H4 (cell line): ENCODE measurements around the gene CGREF1. TPM values are rescaled to one million over a fixed set of nuclear protein-coding genes. Genes with fewer than 3 reads are reported as not detected.

Source experiments
- total RNA-seq: library from RNA; depleted of rRNA; stranded (reverse); fragments of >200 nt; shearing (Covaris generic); gene quantifications from 2 replicates; pipeline ENCODE4 v1.2.3, GENCODE V29; 2014; rRNA removed

CGREF1 gene
- total RNA-seq, 1 experiment from 2014 or later = 0.31 TPM

Other genes starting within 250 kb of the CGREF1 start
- 2.7 and 4.0 TPM in 2 replicates for gene MAPRE3, start 148.5 kb downstream of the CGREF1 start, total RNA-seq
- 34.6 and 37.8 TPM in 2 replicates for gene TMEM214, start 86.2 kb downstream of the CGREF1 start, total RNA-seq
- gene AGBL5, start 67.5 kb downstream of the CGREF1 start, total RNA-seq = 25.2 and 27.8 TPM in 2 replicates
- gene OST4, start 47.5 kb downstream of the CGREF1 start, total RNA-seq = 328 and 330 TPM in 2 replicates
- 10.8 and 30.2 TPM in 2 replicates for gene EMILIN1, start 40.5 kb downstream of the CGREF1 start, total RNA-seq
- gene KHK, start 32.4 kb downstream of the CGREF1 start, total RNA-seq = 0.14 and 0.48 TPM in 2 replicates
- 0.12 TPM in 1 of 2 replicates, not detected in the other for gene ABHD1, start 4.7 kb upstream of the CGREF1 start, total RNA-seq
- gene PREB, start 15.5 kb upstream of the CGREF1 start, total RNA-seq = 37.0 and 51.9 TPM in 2 replicates
- gene PRR30, start 20.3 kb upstream of the CGREF1 start, total RNA-seq = not detected in 2 replicates
- gene TCF23, start 29.9 kb upstream of the CGREF1 start, total RNA-seq = not detected in 2 replicates
- 196 and 202 TPM in 2 replicates for gene ATRAID, start 92.9 kb upstream of the CGREF1 start, total RNA-seq
- 22.6 and 26.2 TPM in 2 replicates for gene SLC5A6, start 93.1 kb upstream of the CGREF1 start, total RNA-seq
- 4.7 and 6.9 TPM in 2 replicates for gene CAD, start 98.2 kb upstream of the CGREF1 start, total RNA-seq
- gene SLC30A3, start 143.9 kb upstream of the CGREF1 start, total RNA-seq = 0.46 and 0.49 TPM in 2 replicates
- not detected in 2 replicates for gene DNAJC5G, start 156.3 kb upstream of the CGREF1 start, total RNA-seq
- gene TRIM54, start 163.3 kb upstream of the CGREF1 start, total RNA-seq = 0.35 TPM in 1 of 2 replicates, not detected in the other
- gene UCN, start 189.3 kb upstream of the CGREF1 start, total RNA-seq = 0.53 TPM in 1 of 2 replicates, not detected in the other
- 52.9 and 61.7 TPM in 2 replicates for gene MPV17, start 204.0 kb upstream of the CGREF1 start, total RNA-seq
- 24.5 and 29.9 TPM in 2 replicates for gene GTF3C2, start 237.6 kb upstream of the CGREF1 start, total RNA-seq